TTC549 (cell line): Measurements from ENCODE around the gene ESX1.
"Not testable (repeated sequence)": the region's sequence is repeated elsewhere in the genome, so short reads cannot be mapped to it uniquely, and the experiment has no call there.

Experiments used
- FAIRE-seq: peaks from 2 replicates; lab custom pipeline; 2012; peaks lifted over from hg19 to GRCh38; lab: Jason Lieb, UNC

ESX1 gene

DNA sequence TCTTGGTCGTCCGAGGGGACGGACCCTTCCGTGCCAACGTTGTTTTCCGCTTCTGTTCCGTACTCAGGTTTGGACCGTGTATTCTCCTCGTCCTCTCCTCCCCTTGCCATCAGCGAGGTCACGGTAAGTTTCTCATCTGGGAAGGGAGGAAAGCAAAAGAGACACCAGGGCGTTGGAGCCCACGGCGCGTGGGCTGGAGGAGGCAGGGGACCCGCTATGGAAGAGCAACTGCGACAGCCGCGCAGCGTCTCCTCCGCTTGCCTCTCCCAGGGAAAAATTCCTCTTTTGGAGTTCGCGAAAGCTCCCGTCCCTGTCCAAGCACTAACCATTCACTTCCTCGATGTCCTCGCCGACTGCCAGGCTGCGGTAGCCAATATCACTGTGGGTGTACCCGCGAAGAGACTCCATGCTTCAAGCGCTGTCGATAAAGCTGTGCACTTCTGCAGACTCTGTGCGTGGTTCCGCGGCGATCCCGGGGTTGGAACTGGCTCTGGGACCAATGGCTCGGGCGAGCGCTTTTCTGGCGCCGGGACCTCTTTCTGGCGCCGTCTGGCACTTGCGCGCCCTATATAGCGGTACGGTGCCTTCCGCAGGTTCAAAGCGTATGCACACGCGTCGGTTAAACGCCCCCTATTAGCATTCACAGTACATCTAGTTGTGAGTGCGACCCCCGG is at the start of gene ESX1:
TSS of gene ESX1 (minus strand) at position 492 of the 674 bp plus-strand sequence. CDS start at position 408, 84 bp downstream.
- no peak for FAIRE-seq

DNA sequence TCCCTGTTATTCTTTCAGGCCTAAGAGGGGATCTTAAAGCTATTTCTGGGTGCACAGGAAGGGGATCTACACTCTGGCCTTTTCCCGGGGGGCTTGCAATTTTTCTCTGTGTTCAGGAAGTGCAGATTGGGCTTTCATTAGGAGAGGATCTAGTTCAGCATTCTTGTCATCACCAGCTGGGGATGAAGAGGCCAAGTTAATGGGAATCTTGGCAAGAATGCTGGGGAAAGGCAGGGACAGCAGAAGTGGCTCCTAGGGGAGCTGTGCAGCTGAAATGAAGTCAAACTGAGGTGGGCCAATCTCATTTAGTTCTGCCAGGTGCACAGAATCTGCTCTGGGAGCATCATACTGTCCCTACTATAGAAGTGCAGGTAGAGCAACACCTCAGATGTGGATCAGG is 40.9 kb upstream of the ESX1 start:
- FAIRE-seq = no peak

GRCh38 chrX:104288961-104289360 is 34.2 kb upstream of the ESX1 start:
- no peak for FAIRE-seq

DNA sequence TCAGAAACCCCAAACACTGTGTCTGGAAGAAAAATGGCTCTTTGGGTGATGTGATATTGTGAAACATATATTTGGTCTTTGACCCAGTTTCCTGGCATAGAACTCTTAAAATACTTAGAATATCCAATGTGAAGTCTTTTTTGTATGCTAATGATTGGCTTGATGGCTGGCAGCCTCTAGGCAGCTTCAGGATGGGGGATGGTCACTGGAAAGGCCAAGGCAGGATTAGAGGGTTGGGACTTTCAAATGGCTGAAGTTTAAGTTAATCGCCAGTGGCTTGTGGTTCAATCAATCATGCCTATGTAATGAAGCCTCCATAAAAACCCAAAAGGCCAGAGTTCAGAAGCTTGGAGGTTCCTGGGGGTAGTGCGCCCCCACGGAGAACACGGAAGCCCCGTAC is 33.5 kb upstream of the ESX1 start:
- no peak for FAIRE-seq

- FAIRE-seq = no peak
Measured at GRCh38 chrX:104285201-104285600, 30.5 kb upstream of the ESX1 start.

DNA sequence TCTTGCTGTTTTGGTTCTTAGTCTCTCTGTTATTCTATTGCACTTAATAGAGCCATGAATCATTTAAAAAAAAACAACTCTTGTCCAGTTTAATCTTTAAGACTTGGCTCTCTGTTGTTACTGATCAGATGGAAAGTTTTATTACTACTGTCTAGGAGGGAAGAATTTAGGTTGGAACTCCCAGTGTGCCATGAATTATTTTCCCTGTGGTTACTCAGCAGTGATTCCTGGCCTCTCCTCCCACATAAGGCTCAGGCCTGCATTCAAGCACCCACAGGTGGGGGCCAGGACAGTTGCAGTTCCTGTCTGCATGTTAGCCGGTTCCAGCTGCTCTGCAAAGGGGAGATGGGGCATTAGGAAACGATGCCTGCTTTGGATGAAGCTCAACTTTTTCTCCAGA is 29.8 kb upstream of the ESX1 start:
- no peak for FAIRE-seq

DNA sequence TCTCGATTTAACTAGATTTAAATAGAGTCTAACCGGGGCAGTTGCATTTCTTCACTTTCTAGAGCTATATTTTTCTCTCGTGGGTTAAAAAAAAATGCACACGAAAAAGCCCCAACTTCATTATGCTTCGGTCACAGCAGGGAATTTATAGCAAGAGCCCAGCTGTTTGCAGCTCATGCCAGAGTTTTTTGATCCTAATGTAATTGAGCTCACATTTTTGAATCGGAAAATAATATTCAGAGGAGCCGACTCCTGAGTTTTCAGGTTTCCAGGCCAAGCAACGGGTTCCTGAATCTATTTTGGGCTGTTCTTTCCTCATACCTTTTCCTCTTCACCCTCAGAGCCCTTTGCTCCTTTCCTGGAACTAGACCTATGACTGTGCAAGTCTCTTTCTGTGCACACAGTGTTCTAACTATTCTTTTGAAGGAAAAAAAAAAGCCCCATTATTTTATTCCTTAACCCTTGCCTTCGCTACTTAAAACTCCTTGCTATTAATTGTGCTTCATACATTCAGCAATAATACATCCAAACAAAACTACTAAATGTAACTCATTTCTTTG is 27.5 kb upstream of the ESX1 start:
- no peak for FAIRE-seq

GRCh38 chrX:104281564-104281963 is 26.8 kb upstream of the ESX1 start:
- FAIRE-seq = no peak

GRCh38 chrX:104280609-104281008 is 25.9 kb upstream of the ESX1 start:
- FAIRE-seq = no peak

GRCh38 chrX:104270916-104271512 is 16.3 kb upstream of the ESX1 start:
- no peak for FAIRE-seq

DNA sequence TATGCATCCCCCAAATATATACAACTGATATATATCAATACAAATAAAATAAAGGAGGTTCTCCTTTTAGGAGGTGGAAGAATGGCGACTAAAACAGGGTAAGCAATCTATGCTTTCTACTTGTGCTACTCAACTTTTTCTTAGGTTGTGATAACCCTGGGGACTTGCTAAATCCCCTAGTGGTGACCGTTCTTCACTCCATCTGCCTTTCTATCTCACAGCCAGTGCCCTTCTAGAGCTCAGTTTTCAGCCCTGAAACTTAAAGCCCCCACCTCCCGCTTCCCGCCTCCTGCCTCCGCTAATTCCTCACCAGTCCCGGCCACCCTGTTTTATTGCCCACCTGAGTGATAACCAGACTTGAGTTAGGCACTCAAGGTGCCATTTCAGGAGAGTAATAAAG is 15.5 kb upstream of the ESX1 start:
- no peak for FAIRE-seq

GRCh38 chrX:104255465-104255864 is 732 bp upstream of the ESX1 start:
- no peak for FAIRE-seq

GRCh38 chrX:104253567-104254441 is 929 bp downstream of the ESX1 start:
- FAIRE-seq = no peak

GRCh38 chrX:104250470-104250869 is 4.3 kb downstream of the ESX1 start:
- FAIRE-seq = no peak

- FAIRE-seq = not testable (repeated sequence)
Measured at GRCh38 chrX:104230060-104230459, 24.7 kb downstream of the ESX1 start.

GRCh38 chrX:104211187-104211586 is 43.5 kb downstream of the ESX1 start:
- FAIRE-seq = no peak

- no peak for FAIRE-seq
Measured at GRCh38 chrX:104205548-104205947, 49.2 kb downstream of the ESX1 start.
